Immature natural killer cell (primary cell): ENCODE results near the gene NNAT. TPM values are rescaled to one million over a fixed set of nuclear protein-coding genes. Genes with fewer than 3 reads are reported as not detected.

Experiments used
- DNase-seq, 3 donors: peaks; one replicate each; pipeline ENCODE4 v3.0.0; 2022; ENCODE audit warnings: mixed read lengths in 1 of 3
- H3K27ac Mint-ChIP-seq, 6 donors: one replicate each; pipeline ENCODE4 v1.8.0; 2020; ENCODE audit warnings: mixed read lengths in 6 of 6, mild to moderate bottlenecking in 5 of 6, inconsistent platforms in 4 of 6, moderate library complexity in 3 of 6
- H3K27me3 Mint-ChIP-seq, 3 donors: one replicate each; pipeline ENCODE4 v1.8.0; 2020 to 2021; ENCODE audit warnings: low read depth in 3 of 3, mild to moderate bottlenecking in 3 of 3, mixed read lengths in 3 of 3, moderate library complexity in 3 of 3, inconsistent platforms in 1 of 3
- H3K36me3 Mint-ChIP-seq, 3 donors: one replicate each; pipeline ENCODE4 v1.8.0; 2020; ENCODE audit warnings: mixed read lengths in 3 of 3, inconsistent platforms in 2 of 3, mild to moderate bottlenecking in 2 of 3
- H3K4me1 Mint-ChIP-seq, 2 donors: one replicate each; pipeline ENCODE4 v1.8.0; 2020; ENCODE audit warnings: inconsistent platforms in 2 of 2, mild to moderate bottlenecking in 2 of 2, mixed read lengths in 2 of 2, moderate library complexity in 1 of 2
- H3K4me3 Mint-ChIP-seq, 5 donors: one replicate each; pipeline ENCODE4 v1.8.0; 2020; ENCODE audit warnings: mild to moderate bottlenecking in 5 of 5, mixed read lengths in 5 of 5, inconsistent platforms in 3 of 5, moderate library complexity in 3 of 5
- H3K9me3 Mint-ChIP-seq, 6 donors: one replicate each; pipeline ENCODE4 v1.8.0; 2020; ENCODE audit warnings: mild to moderate bottlenecking in 6 of 6, mixed read lengths in 6 of 6, inconsistent platforms in 4 of 6, moderate library complexity in 3 of 6
- polyA plus RNA-seq, 3 donors: library from polyadenylated mRNA; unstranded; fragments of 300-500 nt; fragmentation: Illumina TruSeq; gene quantifications; one replicate each; pipeline ENCODE4 v1.2.3, GENCODE V29; 2021

NNAT gene
- polyA plus RNA-seq, 3 donors from 2014 or later, result 0.20 TPM; not detected in 2

DNA sequence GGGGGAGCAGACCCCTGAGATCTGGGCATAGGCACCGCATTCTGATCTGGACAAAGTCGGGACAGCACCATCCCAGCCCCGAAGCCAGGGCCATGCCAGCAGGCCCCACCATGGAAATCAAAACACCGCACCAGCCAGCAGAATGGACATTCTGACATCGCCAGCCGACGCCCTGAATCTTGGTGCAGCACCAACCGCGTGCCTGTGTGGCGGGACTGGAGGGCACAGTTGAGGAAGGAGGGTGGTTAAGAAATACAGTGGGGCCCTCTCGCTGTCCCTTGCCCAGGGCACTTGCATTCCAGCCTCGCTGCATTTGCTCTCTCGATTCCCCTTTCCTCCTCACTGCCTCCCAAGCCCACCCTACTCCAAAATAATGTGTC, 2.0 kb downstream of the NNAT start:
- Mint-ChIP-seq H3K4me1 (peaks cover 71 to 79% of the 10 kb centered on the region in 2 donors), H3K4me3 (no peak overlapping the region), H3K27ac (no peak overlapping the region), H3K9me3 (peaks cover 0 to 1% (median 0%) of the 10 kb centered on the region in 6 donors), H3K27me3 (peaks cover 4 to 11% (median 7%) of the 10 kb centered on the region in 3 donors), H3K36me3 (peaks cover under 1 to 4% (median 4%) of the 10 kb centered on the region in 3 donors)
- no peak for DNase-seq

DNA sequence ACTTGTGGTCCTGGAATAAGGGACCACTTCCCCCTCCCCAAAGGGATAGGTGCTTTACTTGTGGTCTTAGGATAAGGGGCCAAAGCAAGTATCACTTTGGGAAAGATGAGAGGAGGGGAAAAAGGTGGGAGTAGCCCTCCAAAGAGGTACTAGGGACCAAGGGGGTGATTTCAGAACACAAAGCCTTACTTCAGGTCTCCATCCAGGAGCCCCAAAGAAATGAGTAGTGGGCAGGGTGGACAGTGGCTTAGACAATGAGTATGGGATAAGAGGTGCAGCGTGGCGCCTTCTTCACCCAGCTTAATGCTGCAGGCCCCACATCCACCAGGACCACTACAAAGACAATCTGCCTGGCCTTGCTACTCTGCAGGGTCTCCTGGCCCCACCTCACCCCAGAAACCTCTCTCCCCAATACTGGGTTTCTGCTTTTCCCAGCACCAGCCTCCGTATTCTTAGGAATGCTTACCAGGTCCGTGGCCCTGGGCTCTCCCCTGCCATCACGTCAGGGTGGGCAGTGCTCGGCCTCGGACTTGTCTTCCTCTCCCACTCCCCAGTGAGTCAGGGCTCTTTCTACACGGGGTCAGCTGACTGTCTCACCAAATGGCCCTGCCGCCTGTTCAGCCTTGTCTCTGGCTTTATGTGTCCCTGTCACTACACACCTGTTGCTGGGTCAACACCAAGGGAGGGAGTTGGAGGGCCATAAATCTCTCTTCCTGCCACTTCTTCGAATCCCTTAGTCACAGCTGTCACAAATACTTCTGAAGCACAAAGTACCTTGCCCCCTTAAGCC, 3.1 kb downstream of the NNAT start:
- no peak for DNase-seq
- H3K4me1 Mint-ChIP-seq, result peaks cover 70 to 81% of the 10 kb centered on the region in 2 donors
- H3K4me3 Mint-ChIP-seq, result peak overlapping the region in 2 of 5 donors; percentile 38 to 46
- H3K9me3 Mint-ChIP-seq, result peaks cover 0 to 1% (median 0%) of the 10 kb centered on the region in 6 donors
- H3K36me3 Mint-ChIP-seq, result peaks cover 0 to 4% (median 0%) of the 10 kb centered on the region in 3 donors
- H3K27ac Mint-ChIP-seq, result peak overlapping the region in 4 of 6 donors; percentile 33 to 99 (median 72)
- H3K27me3 Mint-ChIP-seq, result peaks cover 4 to 11% (median 7%) of the 10 kb centered on the region in 3 donors

DNA sequence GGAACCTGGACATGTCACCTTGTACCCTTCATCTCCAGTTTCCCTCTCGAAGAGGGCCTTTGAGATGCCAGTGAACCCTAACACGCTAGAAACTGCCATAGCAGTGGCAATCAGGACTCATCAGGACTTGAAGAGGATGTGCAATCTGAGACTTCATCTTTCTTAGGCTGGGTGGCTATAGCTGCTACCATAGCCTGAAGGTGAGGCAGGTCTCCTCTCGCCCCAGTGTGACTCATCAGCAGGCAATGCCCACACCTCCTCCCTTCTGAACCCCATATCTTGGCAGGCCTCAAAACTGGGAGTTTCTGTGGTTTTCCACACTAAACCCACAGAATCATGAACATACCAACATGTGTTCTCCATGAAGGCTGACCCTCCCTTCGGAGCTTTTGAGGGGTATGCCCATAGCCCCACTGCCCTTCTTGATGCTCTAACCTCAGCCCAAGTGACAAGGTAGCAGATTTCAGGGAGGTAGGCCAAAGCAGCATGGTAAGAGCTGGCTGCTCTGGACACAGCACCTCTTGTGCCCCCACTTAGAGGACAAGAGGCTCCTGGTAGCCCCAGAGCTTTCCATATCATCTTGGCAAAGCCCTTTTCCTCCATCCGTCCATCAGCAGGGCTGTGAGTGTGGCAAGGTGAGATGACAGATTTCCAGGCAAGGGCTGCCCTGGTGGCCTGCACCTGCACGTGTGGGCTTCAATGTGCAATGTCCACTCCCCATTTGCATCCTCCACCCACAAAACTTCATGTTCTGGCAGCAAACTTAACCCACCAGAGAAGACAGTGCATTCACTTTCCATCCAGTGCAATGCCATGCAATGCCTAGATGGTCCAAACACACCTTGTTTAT, 4.0 kb downstream of the NNAT start:
- peaks cover 4 to 11% (median 7%) of the 10 kb centered on the region in 3 donors for H3K27me3 Mint-ChIP-seq
- H3K4me1 Mint-ChIP-seq, result peaks cover 69 to 72% of the 10 kb centered on the region in 2 donors
- peak overlapping the region; percentile 58 to 100 (median 92) for H3K27ac Mint-ChIP-seq
- DNase-seq, result peak; percentile 20 to 34 (median 23)
- H3K9me3 Mint-ChIP-seq, result peaks cover 0 to 1% (median 0%) of the 10 kb centered on the region in 6 donors
- peaks cover 0 to 4% (median 0%) of the 10 kb centered on the region in 3 donors for H3K36me3 Mint-ChIP-seq
- H3K4me3 Mint-ChIP-seq, result peak overlapping the region; percentile 50 to 91 (median 86)

DNA sequence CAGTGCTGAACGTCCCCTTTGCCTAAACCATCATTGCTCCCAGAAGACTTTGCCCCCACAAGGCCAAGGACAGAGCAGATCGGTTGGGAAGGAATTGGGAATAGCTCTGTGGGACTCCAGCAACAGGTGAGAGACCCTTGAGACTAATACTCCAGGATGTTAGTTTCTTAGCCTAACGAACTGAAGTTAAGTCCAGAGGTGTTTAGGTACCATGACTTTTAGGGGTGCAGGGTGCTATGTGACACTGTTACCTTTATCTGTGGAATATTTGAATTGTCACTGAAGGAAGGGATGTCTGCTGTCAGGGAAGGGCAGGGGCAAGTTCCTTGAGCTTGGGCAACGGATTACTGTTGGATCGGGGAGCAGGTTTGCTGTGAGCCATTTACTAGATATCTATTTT, 4.8 kb downstream of the NNAT start:
- Mint-ChIP-seq H3K27ac (peak overlapping the region; percentile 58 to 100 (median 98)), H3K36me3 (peaks cover 0 to 4% (median 0%) of the 10 kb centered on the region in 3 donors), H3K9me3 (peaks cover 0 to 1% (median 0%) of the 10 kb centered on the region in 6 donors), H3K27me3 (peaks cover 6 to 8% (median 7%) of the 10 kb centered on the region in 3 donors), H3K4me3 (peak overlapping the region; percentile 50 to 91 (median 86)), H3K4me1 (peaks cover 62 to 64% of the 10 kb centered on the region in 2 donors)
- DNase-seq, result no peak

DNA sequence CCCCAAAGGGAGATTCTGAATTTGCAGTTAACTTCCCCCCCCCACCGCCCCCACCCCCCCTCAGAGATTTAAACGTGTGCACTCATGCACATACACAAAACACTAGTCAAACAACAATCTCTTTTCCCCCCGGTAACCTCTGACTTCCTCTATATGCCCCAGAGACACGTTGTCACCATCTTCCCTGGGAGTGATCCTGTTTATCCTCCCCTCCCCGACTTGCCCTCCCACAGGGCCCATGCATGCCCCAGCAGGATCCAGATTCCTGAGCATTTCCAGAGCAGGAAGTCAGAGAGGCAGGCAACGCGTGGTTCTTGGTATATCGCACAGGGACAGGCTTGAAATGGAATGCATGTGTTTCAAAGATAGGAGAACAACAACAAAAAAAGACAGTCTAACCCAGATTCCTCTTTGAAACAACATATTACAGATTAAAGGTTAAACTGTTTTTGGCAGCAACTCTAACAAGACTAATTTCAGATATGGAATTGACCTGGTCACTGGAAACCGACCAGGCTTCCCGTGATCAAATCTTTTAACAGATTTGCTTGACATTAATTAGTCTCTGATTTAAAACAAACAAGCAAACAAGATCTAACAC, 5.3 kb downstream of the NNAT start:
- Mint-ChIP-seq H3K27ac (peak overlapping the region; percentile 82 to 100 (median 99)), H3K36me3 (peaks cover 0 to 4% (median 0%) of the 10 kb centered on the region in 3 donors), H3K4me1 (peaks cover 61% of the 10 kb centered on the region in 2 donors), H3K27me3 (peaks cover 6 to 7% (median 7%) of the 10 kb centered on the region in 3 donors), H3K9me3 (peaks cover 0 to 1% (median 0%) of the 10 kb centered on the region in 6 donors), H3K4me3 (peak overlapping the region; percentile 85 to 94 (median 90))
- DNase-seq, result no peak

DNA sequence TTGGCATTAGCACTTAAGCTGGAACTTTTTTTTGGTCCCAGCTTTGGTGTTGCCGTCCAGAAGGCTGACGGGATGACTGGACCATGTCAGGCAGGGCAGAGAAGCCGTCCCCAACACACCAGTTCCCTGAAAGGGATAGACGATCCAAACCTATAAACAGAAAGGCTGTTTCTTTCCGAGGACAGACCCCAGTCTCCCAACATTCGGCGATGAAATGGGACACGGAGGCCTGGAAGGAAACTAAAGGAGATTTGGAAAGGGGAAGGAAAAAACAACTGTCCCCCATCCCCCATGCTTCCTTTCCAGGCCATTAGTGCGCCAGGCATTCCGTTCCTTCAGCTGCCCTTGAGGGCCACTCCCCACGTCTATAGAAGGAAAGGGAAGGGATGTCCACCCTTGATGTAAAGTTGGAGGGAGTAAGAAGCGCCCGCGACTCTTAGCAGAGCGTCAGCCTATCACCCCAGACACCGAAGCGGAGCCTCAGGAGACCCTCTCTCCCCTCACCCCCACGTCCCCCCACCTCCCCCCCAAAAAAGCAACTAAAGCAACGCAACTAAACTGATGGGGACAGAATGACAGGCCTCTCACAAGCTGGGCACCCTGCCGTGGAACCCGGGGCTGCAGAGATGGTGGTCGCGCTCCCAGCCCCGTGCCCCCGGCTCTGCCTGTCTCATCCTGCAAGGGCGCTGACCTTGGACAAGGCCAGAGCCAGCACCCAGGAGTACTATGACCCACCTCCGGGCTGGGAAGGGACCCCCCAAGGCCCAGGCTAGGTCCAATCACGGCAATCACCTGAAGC, 6.0 kb downstream of the NNAT start:
- peak overlapping the region; percentile 85 to 94 (median 90) for H3K4me3 Mint-ChIP-seq
- peaks cover 55 to 57% of the 10 kb centered on the region in 2 donors for H3K4me1 Mint-ChIP-seq
- peaks cover 0 to 1% (median 0%) of the 10 kb centered on the region in 6 donors for H3K9me3 Mint-ChIP-seq
- peaks cover 4 to 7% (median 6%) of the 10 kb centered on the region in 3 donors for H3K27me3 Mint-ChIP-seq
- no peak for DNase-seq
- peaks cover 0 to 4% (median 0%) of the 10 kb centered on the region in 3 donors for H3K36me3 Mint-ChIP-seq
- H3K27ac Mint-ChIP-seq, result peak overlapping the region; percentile 98 to 100 (median 99)

DNA sequence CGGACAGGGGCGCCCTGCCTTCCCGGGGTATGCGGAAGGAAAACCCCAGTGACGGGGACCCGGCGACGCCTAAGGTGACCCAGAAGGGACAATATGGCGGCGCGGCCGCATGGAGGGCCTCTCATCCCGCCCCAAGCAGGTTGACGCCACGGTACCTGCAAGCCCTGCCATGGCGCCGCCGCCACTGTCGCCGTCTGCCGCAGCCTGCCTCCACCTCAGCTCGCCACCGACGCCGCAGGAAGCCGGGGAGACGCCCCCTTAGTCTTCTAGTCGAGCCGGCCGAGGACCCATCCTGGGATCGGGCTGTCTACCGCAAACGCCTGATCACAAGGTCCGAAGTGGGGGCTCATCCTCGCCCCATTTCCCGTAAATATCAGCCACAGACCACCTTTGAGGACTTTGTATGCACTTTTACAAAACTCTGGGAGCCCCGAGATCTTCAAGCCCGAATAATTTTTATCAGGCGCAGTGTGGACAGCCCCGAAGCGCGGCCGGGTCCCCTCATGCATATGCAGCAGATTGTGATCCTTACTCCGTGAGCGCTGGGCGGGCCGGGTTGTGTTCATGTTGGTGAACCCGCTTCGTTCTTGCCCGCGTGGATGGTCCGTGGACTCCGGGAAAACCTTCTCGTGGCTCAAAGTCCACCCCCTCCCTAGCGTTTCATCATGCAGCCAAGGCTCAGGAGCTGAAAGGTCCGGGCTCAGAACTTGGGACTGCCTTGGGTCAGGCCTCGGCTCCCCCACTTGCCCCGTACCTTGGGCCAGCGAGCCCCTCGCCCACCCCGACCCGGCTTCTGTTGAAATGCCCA, 6.8 kb downstream of the NNAT start, which contains the start of gene BLCAP:
Gene BLCAP, minus strand, starts transcription at position 239 of the 808 bp plus-strand sequence. CDS start 8,702 bp downstream, outside the sequence.
- H3K36me3 Mint-ChIP-seq, result peaks cover 0 to 4% (median 0%) of the 10 kb centered on the region in 3 donors
- peaks cover 4 to 9% (median 7%) of the 10 kb centered on the region in 3 donors for H3K27me3 Mint-ChIP-seq
- peak within 1 kb of the TSS; percentile 98 to 100 (median 99) for H3K27ac Mint-ChIP-seq
- peak; percentile 96 to 97 (median 97) for DNase-seq
- H3K4me1 Mint-ChIP-seq, result peaks cover 55% of the 10 kb centered on the region in 2 donors
- H3K9me3 Mint-ChIP-seq, result peaks cover 0 to 1% (median 0%) of the 10 kb centered on the region in 6 donors
- H3K4me3 Mint-ChIP-seq, result peak within 1 kb of the TSS; percentile 85 to 94 (median 90)

DNA sequence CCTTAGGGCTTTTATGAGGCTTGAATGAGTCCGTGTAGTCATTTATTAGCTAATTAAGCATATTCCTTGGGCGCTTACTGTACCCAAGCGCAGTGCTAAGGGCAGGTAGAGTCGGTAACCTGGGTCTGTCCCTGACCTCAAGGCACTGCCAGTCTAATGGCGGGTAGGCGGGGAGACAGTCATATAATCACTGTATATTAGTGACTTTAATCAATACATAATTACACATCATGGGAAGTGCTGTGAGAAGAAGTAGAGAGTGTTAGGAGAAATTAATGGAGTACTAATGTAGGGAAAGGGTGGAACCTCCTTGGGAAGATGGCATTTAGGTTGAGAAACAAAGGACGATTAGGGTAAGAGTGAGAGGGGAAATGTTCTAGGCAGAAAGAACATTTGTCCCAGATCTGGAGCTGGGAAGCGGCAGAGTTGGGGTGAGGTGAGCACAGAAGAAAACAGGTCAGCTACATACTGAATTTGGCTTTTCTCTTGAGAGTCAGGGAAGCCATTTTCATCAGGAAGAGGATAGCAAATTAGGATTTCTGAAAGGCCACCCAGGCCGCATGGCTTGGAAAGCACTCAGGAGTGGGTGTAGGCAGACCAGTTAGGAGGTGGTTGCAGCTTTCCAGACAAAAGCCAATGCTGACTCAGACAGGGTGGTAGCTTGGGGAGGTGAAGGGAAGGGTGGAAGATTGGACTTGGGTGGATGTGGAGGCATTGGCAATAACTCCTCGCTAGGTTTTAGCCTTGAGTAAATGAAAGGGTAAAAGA, 7.6 kb downstream of the NNAT start:
- peak overlapping the region; percentile 98 to 100 (median 99) for H3K27ac Mint-ChIP-seq
- no peak for DNase-seq
- H3K36me3 Mint-ChIP-seq, result no peaks in the 10 kb centered on the region
- peaks cover 4 to 9% (median 5%) of the 10 kb centered on the region in 3 donors for H3K27me3 Mint-ChIP-seq
- H3K4me3 Mint-ChIP-seq, result peak overlapping the region; percentile 85 to 94 (median 90)
- H3K4me1 Mint-ChIP-seq, result peaks cover 47 to 48% of the 10 kb centered on the region in 2 donors
- H3K9me3 Mint-ChIP-seq, result no peaks in the 10 kb centered on the region

DNA sequence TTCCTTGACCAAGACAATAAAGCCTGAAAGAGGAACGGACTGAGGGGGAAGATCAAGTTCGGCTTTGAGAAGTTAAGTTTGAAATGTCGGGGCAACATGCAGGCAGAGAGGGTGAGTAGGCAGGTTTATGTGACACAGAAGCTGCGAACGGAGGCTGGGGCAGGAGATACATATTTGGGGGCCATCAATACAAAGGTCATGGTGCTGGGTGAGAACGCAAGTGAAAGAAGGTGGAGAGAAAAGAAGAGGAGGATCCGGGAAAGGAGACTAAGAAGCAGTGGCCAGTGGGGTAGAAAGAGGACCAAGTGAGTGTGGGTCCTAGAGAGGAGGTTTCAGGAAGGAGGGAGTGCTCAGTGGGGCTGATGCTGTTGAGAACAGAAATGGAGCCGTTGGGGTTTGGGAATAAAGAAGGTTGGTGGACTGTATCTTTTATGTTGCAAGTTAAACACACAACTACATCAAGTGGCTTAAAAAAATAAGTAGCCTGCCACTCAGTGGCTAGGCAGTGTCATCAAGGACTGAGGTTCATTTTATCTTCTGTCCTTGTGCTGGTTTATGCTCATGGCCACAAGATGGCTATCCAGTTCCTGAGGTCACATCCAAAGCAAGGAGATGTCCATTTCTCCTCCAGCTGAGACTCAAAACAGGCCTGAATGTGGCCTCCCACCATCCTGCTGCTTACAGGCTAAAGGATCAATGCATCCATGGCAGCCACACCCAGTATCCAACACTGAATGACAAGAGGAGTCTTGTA, 8.3 kb downstream of the NNAT start:
- Mint-ChIP-seq H3K27me3 (peaks cover 4 to 9% (median 5%) of the 10 kb centered on the region in 3 donors), H3K4me3 (peak overlapping the region; percentile 3 to 68 (median 46)), H3K4me1 (peaks cover 40 to 42% of the 10 kb centered on the region in 2 donors), H3K9me3 (no peaks in the 10 kb centered on the region), H3K36me3 (no peaks in the 10 kb centered on the region), H3K27ac (peak overlapping the region in 3 of 6 donors; percentile 10 to 99 (median 42))
- no peak for DNase-seq

DNA sequence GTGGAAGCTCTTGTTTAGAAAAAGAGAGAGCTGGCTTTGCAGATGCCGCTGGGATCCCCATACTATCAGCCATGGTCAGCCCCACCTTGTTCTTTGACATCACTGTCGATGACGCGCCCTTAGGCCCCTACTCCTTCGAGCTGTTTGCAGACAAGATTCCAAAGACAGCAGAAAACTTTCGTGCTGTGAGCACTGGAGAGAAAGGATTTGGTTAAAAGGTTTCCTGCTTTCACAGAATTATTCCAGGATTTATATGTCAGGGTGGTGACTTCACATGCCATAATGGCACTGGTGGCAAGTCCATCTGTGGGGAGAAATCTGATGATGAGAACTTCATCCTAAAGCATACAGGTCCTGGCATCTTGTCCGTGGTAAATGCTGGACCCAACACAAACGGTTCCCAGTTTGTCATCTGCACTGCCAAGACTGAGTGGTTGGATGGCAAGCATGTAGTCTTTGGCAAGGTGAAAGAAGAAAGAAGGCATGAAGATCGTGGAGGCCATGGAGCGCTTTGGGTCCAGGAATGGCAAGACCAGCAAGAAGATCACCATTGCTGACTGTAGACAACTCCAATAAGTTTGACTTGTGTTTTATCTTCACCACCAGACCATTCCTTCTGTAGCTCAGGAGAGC, 9.0 kb downstream of the NNAT start:
- no peaks in the 10 kb centered on the region for H3K9me3 Mint-ChIP-seq
- peaks cover 4 to 9% (median 5%) of the 10 kb centered on the region in 3 donors for H3K27me3 Mint-ChIP-seq
- DNase-seq, result no peak
- no peak overlapping the region for H3K4me3 Mint-ChIP-seq
- H3K36me3 Mint-ChIP-seq, result no peaks in the 10 kb centered on the region
- H3K27ac Mint-ChIP-seq, result peak overlapping the region in 1 of 6 donors; percentile 42
- peaks cover 34 to 40% of the 10 kb centered on the region in 2 donors for H3K4me1 Mint-ChIP-seq
